Pancreas (tissue), 10 donors: ENCODE measurements around the gene TTF1. TPM values are rescaled to one million over a fixed set of nuclear protein-coding genes. Genes with fewer than 3 reads are reported as not detected.

Source experiments
- ATAC-seq, 4 donors: fragments of 200-7000 bp; cut with Tn5 transposase; one replicate each; pipeline versions ENCODE4 v1.8.0 to v1.9.1; 2020; ENCODE audit warnings: mild to moderate bottlenecking in 4 of 4, moderate library complexity in 4 of 4
- DNase-seq, 6 donors: peaks; one replicate each; pipeline ENCODE4 v3.0.0-alpha.2; 2020
- FAIRE-seq: peaks from 2 replicates; lab custom pipeline; 2012; peaks lifted over from hg19 to GRCh38; lab: Jason Lieb, UNC
- H3K27ac ChIP-seq, 4 donors: fragments of 200-600 bp; sonication (generic); 1 replicate in 3 of 4; 2 replicates in 1 of 4; pipeline versions ENCODE4 v1.5.0 to v1.8.0; 2020
- H3K27me3 ChIP-seq, 4 donors: fragments of 200-600 bp; one replicate each; pipeline ENCODE4 v1.8.0; 2021
- H3K36me3 ChIP-seq, 3 donors: fragments of 200-600 bp; sonication (generic) in 1 of 3; one replicate each; pipeline versions ENCODE4 v1.5.0 to v1.8.0; 2020 to 2021
- H3K4me1 ChIP-seq, 3 donors: fragments of 200-600 bp; one replicate each; pipeline ENCODE4 v1.8.0; 2021
- H3K4me3 ChIP-seq, 4 donors: fragments of 200-600 bp; sonication (generic) in 2 of 4; one replicate each; pipeline versions ENCODE4 v1.5.0 to v1.8.0; 2020 to 2021
- H3K9me3 ChIP-seq, 4 donors: fragments of 200-600 bp; one replicate each; pipeline ENCODE4 v1.8.0; 2021
- CTCF ChIP-seq, 4 donors: fragments of 200-600 bp; sonication (generic) in 3 of 4; IDR thresholded peaks; one replicate each; pipeline versions ENCODE4 v1.5.0 to v1.8.0; 2021; ENCODE audit warnings: antibody characterized with exemption in 4 of 4
- WGBS, 2 donors: extraction: QIAGEN DNeasy Blood & Tissue Kit; methylation state at CpG; one replicate each; pipeline ENCODE4 v1.1.7; 2013; 5-methylcytosine and 5-hydroxymethylcytosine counted together
- intact Hi-C, 3 donors: fragments of 100-400 bp; cut with DNase I; formaldehyde crosslinking; loops; one replicate each; pipeline versions ENCODE4 v1.11.1 to v1.14.2; 2022
- polyA plus RNA-seq, 2 donors: library from polyadenylated mRNA; stranded (reverse); fragments of 200-250 nt; gene quantifications; one replicate each; pipeline ENCODE4 v1.2.3, GENCODE V29; 2013
- total RNA-seq, 6 donors: library from RNA; stranded (reverse); fragmentation: NEBNext Ultra II Directional in 4 of 6; extraction: Animal tissue kit (Norgen Biotek cat#: 25700) in 4 of 6; gene quantifications; one replicate each; pipeline versions ENCODE4 v1.2.1 to v1.2.4, GENCODE V29; 2021 to 2023
- donor health status: healthy with polysubstance abuse.
- donor health status: DM: no; HTN: no; CAD: no; lungs with moderate emphysema.
- donor health status: DM: no; HTN: no; CAD: no.
- donor health status: control.
- donor health status: control.
- donor health status: Bipolar disorder and iron deficiency.
- donor health status: DM: yes; HTN: yes; CAD: no.
- donor health status: DM: no; HTN: no; CAD: no.
- donor health status: DM: no; HTN: no; CAD: no.
- donor health status: DM: yes; HTN: yes; CAD: no.

TTF1 gene
- total and polyA plus RNA-seq, 8 donors = 4.5 to 14.0 (median 6.7) TPM

DNA sequence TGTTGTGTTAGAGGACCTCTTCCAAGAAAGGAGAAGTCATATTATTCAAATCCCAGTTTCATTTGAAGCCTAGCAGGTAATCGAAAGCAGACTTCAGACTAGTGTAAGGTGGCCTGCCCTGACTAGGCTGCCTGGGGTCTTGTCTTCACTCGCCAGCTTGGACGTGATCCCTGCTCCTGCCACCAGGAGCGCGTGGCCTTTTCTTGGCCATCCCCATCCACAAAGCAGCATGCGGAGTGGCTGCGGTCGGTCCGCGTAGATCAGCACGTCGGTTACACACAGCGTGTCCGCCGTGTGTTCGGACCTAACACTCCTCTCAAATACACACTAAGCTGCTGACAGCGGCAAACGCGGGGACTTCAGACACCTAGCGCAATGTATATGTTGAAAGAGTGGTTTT lies 40.7 kb upstream of the TTF1 start:
- H3K36me3 ChIP-seq = no peaks in the 10 kb centered on the region

GRCh38 chr9:132446887-132447286 lies 40.2 kb upstream of the TTF1 start:
- no peaks in the 10 kb centered on the region for H3K27me3 ChIP-seq
- FAIRE-seq (no peak), ATAC-seq (no peak)

More for the DNA sequence above, 40.7 kb upstream of the TTF1 start:
- Histone ChIP-seq H3K9me3 (no peaks in the 10 kb centered on the region), H3K4me3 (no peak overlapping the region), H3K4me1 (no peaks in the 10 kb centered on the region), H3K27ac (no peak overlapping the region), H3K27me3 (no peaks in the 10 kb centered on the region)
- DNase-seq = no peak
- TF ChIP-seq CTCF (IDR thresholded peaks at IDR 0.05) = no peak
- intact Hi-C loops = no loop called here
- no peak for ATAC-seq
- 55 to 56% methylated on average over 20 of the region's 20 CpGs for WGBS, 2 donors
- no peak for FAIRE-seq

GRCh38 chr9:132443951-132444607 lies 37.4 kb upstream of the TTF1 start:
- no peak overlapping the region for H3K27ac ChIP-seq
- no peaks in the 10 kb centered on the region for H3K9me3 ChIP-seq
- FAIRE-seq (no peak), DNase-seq (no peak), ATAC-seq (no peak)
- TF ChIP-seq CTCF (IDR thresholded peaks at IDR 0.05) = no peak
- WGBS, 2 donors = 49% methylated on average over 10 of the region's 10 CpGs
- intact Hi-C loops = no loop called here
- H3K4me3 ChIP-seq = no peak overlapping the region
- peaks cover 0 to 8% (median 0%) of the 10 kb centered on the region in 4 donors for H3K27me3 ChIP-seq
- H3K4me1 ChIP-seq = no peaks in the 10 kb centered on the region
- no peaks in the 10 kb centered on the region for H3K36me3 ChIP-seq

More at GRCh38 chr9:132446887-132447286, 40.2 kb upstream of the TTF1 start:
- Histone ChIP-seq H3K9me3 (no peaks in the 10 kb centered on the region), H3K4me3 (no peak overlapping the region), H3K27ac (no peak overlapping the region), H3K36me3 (no peaks in the 10 kb centered on the region), H3K4me1 (no peaks in the 10 kb centered on the region)
- DNase-seq = no peak
- intact Hi-C loops = no loop called here
- no peak for TF ChIP-seq CTCF (IDR thresholded peaks at IDR 0.05)
- 82 to 97% methylated on average over 3 of the region's 3 CpGs for WGBS, 2 donors

GRCh38 chr9:132441404-132441803 lies 34.8 kb upstream of the TTF1 start:
- Histone ChIP-seq H3K4me1 (no peaks in the 10 kb centered on the region), H3K36me3 (no peaks in the 10 kb centered on the region), H3K4me3 (no peak overlapping the region), H3K27ac (no peak overlapping the region), H3K27me3 (peaks cover 0 to 8% (median 0%) of the 10 kb centered on the region in 4 donors), H3K9me3 (no peaks in the 10 kb centered on the region)
- 29 to 44% methylated on average over 10 of the region's 10 CpGs for WGBS, 2 donors
- DNase-seq (no peak), FAIRE-seq (no peak), ATAC-seq (no peak)
- intact Hi-C loops = no loop called here
- TF ChIP-seq CTCF (IDR thresholded peaks at IDR 0.05) = no peak

DNA sequence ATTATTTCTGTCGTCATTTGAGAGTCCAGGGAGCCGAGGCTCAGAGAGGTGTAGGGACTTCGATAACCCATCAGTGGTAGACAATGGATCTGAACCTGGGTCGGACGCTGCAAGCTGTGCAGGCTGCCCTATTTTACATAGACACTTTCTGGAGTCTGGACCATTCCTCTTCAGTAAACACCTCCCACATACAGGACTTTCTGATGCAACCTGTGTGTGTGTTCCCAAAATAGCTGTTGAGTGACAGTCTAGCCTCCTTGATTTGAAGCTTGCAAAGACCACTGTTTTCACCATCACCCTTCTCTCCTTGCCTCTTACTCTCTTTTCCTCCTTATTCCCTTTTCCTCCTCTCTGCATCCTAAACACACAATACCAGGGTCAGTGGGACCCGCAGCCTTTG lies 34.1 kb upstream of the TTF1 start:
- FAIRE-seq (no peak), DNase-seq (no peak), ATAC-seq (no peak)
- H3K4me3 ChIP-seq = no peak overlapping the region
- H3K9me3 ChIP-seq = no peaks in the 10 kb centered on the region
- intact Hi-C loops = no loop called here
- no peaks in the 10 kb centered on the region for H3K36me3 ChIP-seq
- H3K27me3 ChIP-seq = peaks cover 0 to 8% (median 0%) of the 10 kb centered on the region in 4 donors
- no peaks in the 10 kb centered on the region for H3K4me1 ChIP-seq
- no peak for TF ChIP-seq CTCF (IDR thresholded peaks at IDR 0.05)
- H3K27ac ChIP-seq = no peak overlapping the region
- 61 to 63% methylated on average over 6 of the region's 6 CpGs for WGBS, 2 donors
